ENCODE data around the gene TAPBP. TPM values are rescaled to one million over a fixed set of nuclear protein-coding genes. Genes with fewer than 3 reads are reported as not detected.

The TAPBP gene
- polyA plus RNA-seq, 4 donors = 29.8 to 53.6 (median 40.3) TPM

DNA sequence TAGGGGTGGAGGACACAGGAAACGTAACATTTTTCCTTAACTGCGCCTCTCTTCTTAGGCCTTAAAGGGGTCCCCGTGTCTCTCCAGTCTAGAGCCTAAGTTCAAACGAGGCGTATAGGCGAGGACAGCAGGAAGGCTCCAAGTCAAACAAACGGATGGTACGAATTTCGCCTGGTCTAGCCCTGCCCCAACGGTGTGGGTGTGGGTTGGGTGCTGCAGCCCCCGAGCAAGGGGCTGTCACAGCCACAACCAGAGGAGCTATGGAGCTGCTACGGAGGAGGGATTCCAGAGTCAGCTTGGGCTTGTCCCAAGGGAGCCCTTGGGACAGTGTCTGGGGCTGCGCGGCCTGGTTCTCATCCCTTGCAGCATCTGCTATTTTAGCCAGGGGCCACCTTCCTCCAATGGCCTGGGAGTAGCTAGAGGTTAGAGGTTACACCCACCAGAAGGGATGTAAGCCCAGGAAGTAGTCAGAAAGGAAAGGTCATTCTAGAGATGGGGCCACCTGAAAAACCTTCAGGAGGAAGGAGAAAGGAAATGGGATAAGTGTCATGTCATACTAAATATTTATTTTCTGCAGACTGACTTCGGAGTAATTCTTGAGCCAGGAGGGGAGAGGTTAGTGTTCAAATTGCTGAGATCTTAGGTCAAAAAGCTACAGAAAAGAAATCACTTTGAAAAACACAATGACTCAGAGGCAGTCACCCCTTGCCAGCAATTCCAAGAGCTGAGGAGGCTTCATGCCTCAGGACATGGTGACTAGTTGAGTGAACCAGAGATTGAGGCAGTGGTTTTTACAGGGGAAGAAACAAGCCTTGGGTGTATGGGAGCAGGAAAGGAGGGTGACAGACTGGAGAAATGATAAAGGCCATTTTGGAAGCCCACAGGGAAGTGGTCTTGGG lies 63.9 kb downstream of the TAPBP start:
- DNase-seq (ENCODE audit: low read depth in 4 of 4, low spot score in 2 of 4) = no peak

Other genes starting within 250 kb of the TAPBP start
- gene HLA-DPA1, start 240.4 kb downstream of the TAPBP start, polyA plus RNA-seq (ENCODE audit: insufficient read length in 4 of 4) = 10 to 100 TPM; 16.8 to 39.8 (median 19.2) TPM
- 10 to 100 TPM; 17.5 to 24.7 (median 21.9) TPM for gene HLA-DPB1, start 238.1 kb downstream of the TAPBP start, polyA plus RNA-seq (ENCODE audit: insufficient read length in 4 of 4)
- gene COL11A2, start 121.6 kb downstream of the TAPBP start, polyA plus RNA-seq (ENCODE audit: insufficient read length in 4 of 4) = 1 to 10 TPM; 4.1 to 6.6 (median 5.6) TPM
- 10 to 100 TPM; 49.6 to 67.6 (median 57.0) TPM for gene RXRB, start 113.4 kb downstream of the TAPBP start, polyA plus RNA-seq (ENCODE audit: insufficient read length in 4 of 4)
- 100 to 1,000 TPM; 105 to 127 (median 111) TPM for gene SLC39A7, start 113.2 kb downstream of the TAPBP start, polyA plus RNA-seq (ENCODE audit: insufficient read length in 4 of 4)
- 10 to 100 TPM; 25.3 to 31.0 (median 27.6) TPM for gene HSD17B8, start 109.4 kb downstream of the TAPBP start, polyA plus RNA-seq (ENCODE audit: insufficient read length in 4 of 4)
- 10 to 100 TPM; 51.7 to 73.1 (median 66.6) TPM for gene RING1, start 105.6 kb downstream of the TAPBP start, polyA plus RNA-seq (ENCODE audit: insufficient read length in 4 of 4)
- gene VPS52, start 42.2 kb downstream of the TAPBP start, polyA plus RNA-seq (ENCODE audit: insufficient read length in 4 of 4) = 10 to 100 TPM; 59.5 to 98.7 (median 77.5) TPM
- 1,000 to 10,000 TPM; 2,825 to 3,624 (median 3,323) TPM for gene RPS18, start 42.0 kb downstream of the TAPBP start, polyA plus RNA-seq (ENCODE audit: insufficient read length in 4 of 4)
- gene B3GALT4, start 37.0 kb downstream of the TAPBP start, polyA plus RNA-seq (ENCODE audit: insufficient read length in 4 of 4) = 1 to 10 TPM; 4.1 to 5.2 (median 4.9) TPM
- 10 to 100 TPM; 58.6 to 81.8 (median 73.0) TPM for gene WDR46, start 24.8 kb downstream of the TAPBP start, polyA plus RNA-seq (ENCODE audit: insufficient read length in 4 of 4)
- 10 to 100 TPM; 73.3 to 86.9 (median 74.2) TPM for gene PFDN6, start 24.5 kb downstream of the TAPBP start, polyA plus RNA-seq (ENCODE audit: insufficient read length in 4 of 4)
- 100 to 1,000 TPM in 2 of 4 donors, 10 to 100 TPM in 2; 93.2 to 150 (median 113) TPM for gene RGL2, start 15.1 kb downstream of the TAPBP start, polyA plus RNA-seq (ENCODE audit: insufficient read length in 4 of 4)
- gene ZBTB22, start 3.7 kb upstream of the TAPBP start, polyA plus RNA-seq (ENCODE audit: insufficient read length in 4 of 4) = 10 to 100 TPM; 21.5 to 30.4 (median 27.2) TPM
- 10 to 100 TPM; 50.6 to 59.5 (median 54.8) TPM for gene DAXX, start 8.9 kb upstream of the TAPBP start, polyA plus RNA-seq (ENCODE audit: insufficient read length in 4 of 4)
- 10 to 100 TPM; 35.9 to 49.1 (median 43.3) TPM for gene KIFC1, start 77.7 kb upstream of the TAPBP start, polyA plus RNA-seq (ENCODE audit: insufficient read length in 4 of 4)
- 10 to 100 TPM; 59.1 to 87.0 (median 75.9) TPM for gene PHF1, start 96.9 kb upstream of the TAPBP start, polyA plus RNA-seq (ENCODE audit: insufficient read length in 4 of 4)
- gene CUTA, start 104.0 kb upstream of the TAPBP start, polyA plus RNA-seq (ENCODE audit: insufficient read length in 4 of 4) = 100 to 1,000 TPM; 218 to 288 (median 238) TPM
- gene SYNGAP1, start 106.0 kb upstream of the TAPBP start, polyA plus RNA-seq (ENCODE audit: insufficient read length in 4 of 4) = 10 to 100 TPM; 18.2 to 50.2 (median 37.3) TPM
- 10 to 100 TPM; 14.1 to 16.9 (median 14.6) TPM for gene ZBTB9, start 140.5 kb upstream of the TAPBP start, polyA plus RNA-seq (ENCODE audit: insufficient read length in 4 of 4)